Keratinocyte (primary cell): Measurements from ENCODE around the gene MED12. TPM values are rescaled to one million over a fixed set of nuclear protein-coding genes. Genes with fewer than 3 reads are reported as not detected.

Experiments used
- DNase-seq: peaks from one replicate; pipeline ENCODE4 v3.0.0-alpha.2; 2011; ENCODE audit warnings: low read depth, missing footprints, low spot score
- FAIRE-seq: peaks from 2 replicates; lab custom pipeline; 2011; peaks lifted over from hg19 to GRCh38; lab: Jason Lieb, UNC
- H2AFZ ChIP-seq: 2 replicates; pipeline ENCODE4 v1.6.0; 2012; ENCODE audit warnings: low read length, control low read depth, inconsistent platforms; ENCODE audit not compliant: control insufficient read depth
- H3K27ac ChIP-seq: 2 replicates; pipeline ENCODE4 v1.5.1; 2011; ENCODE audit warnings: low read length; ENCODE audit not compliant: control insufficient read depth, insufficient read depth
- H3K27me3 ChIP-seq: 3 replicates; pipeline ENCODE4 v1.6.0; 2011; ENCODE audit warnings: low read length; ENCODE audit not compliant: control insufficient read depth, insufficient read depth; ENCODE audit errors: extremely low read depth
- H3K36me3 ChIP-seq, 2 experiments: 2 replicates in 1 of 2; 3 replicates in 1 of 2; pipeline ENCODE4 v1.5.1; 2011; ENCODE audit warnings: low read length in 2 of 2, mild to moderate bottlenecking in 1 of 2; ENCODE audit not compliant: control insufficient read depth in 2 of 2, insufficient read depth in 2 of 2; ENCODE audit errors: extremely low read depth in 1 of 2
- H3K4me1 ChIP-seq: 3 replicates; pipeline ENCODE4 v1.5.1; 2011; ENCODE audit warnings: low read length; ENCODE audit not compliant: control insufficient read depth, insufficient read depth; ENCODE audit errors: extremely low read depth
- H3K4me2 ChIP-seq: 3 replicates; pipeline ENCODE4 v1.6.0; 2011; ENCODE audit warnings: low read depth, low read length; ENCODE audit not compliant: control insufficient read depth, insufficient read depth; ENCODE audit errors: extremely low read depth
- H3K4me3 ChIP-seq, 3 experiments: fragments of 200-600 bp in 1 of 3; sonication (generic) in 1 of 3; 2 replicates in 2 of 3; 3 replicates in 1 of 3; pipeline ENCODE4 v1.5.1; 2011 to 2016; ENCODE audit warnings: low read length in 3 of 3, mild to moderate bottlenecking in 3 of 3, control low read depth in 2 of 3, inconsistent platforms in 1 of 3, low read depth in 1 of 3, mixed read lengths in 1 of 3, mixed run types in 1 of 3, moderate library complexity in 1 of 3; ENCODE audit not compliant: control insufficient read depth in 2 of 3, insufficient read depth in 2 of 3; ENCODE audit errors: extremely low read depth in 1 of 3
- H3K79me2 ChIP-seq: 2 replicates; pipeline ENCODE4 v1.6.0; 2012; ENCODE audit warnings: low read length; ENCODE audit not compliant: control insufficient read depth, insufficient read depth
- H3K9ac ChIP-seq: 3 replicates; pipeline ENCODE4 v1.6.0; 2011; ENCODE audit warnings: low read length; ENCODE audit not compliant: control insufficient read depth, insufficient read depth; ENCODE audit errors: extremely low read depth
- H3K9me1 ChIP-seq: 3 replicates; pipeline ENCODE4 v1.6.0; 2011; ENCODE audit warnings: low read length; ENCODE audit not compliant: control insufficient read depth, insufficient read depth; ENCODE audit errors: extremely low read depth
- H3K9me3 ChIP-seq: 2 replicates; pipeline ENCODE4 v1.5.1; 2012; ENCODE audit warnings: low read depth, low read length; ENCODE audit not compliant: control insufficient read depth
- H4K20me1 ChIP-seq: 3 replicates; pipeline ENCODE4 v1.6.0; 2011; ENCODE audit warnings: low read length; ENCODE audit not compliant: control insufficient read depth, insufficient read depth; ENCODE audit errors: extremely low read depth
- CTCF ChIP-seq, 3 experiments: IDR thresholded peaks in 1 of 3; conservative IDR thresholded peaks in 1 of 3; optimal IDR thresholded peaks in 1 of 3; 2 replicates in 2 of 3; 3 replicates in 1 of 3; pipeline versions ENCODE3 to v1.5.1; 2011; ENCODE audit warnings: low read length in 3 of 3, mild to moderate bottlenecking in 3 of 3, moderate library complexity in 2 of 3, control low read depth in 1 of 3, inconsistent platforms in 1 of 3; ENCODE audit not compliant: insufficient read depth in 2 of 3; ENCODE audit errors: extremely low read depth in 1 of 3
- EZH2 ChIP-seq: IDR thresholded peaks from one replicate; pipeline ENCODE4 v1.6.1; 2012; ENCODE audit warnings: inconsistent platforms, mild to moderate bottlenecking, low read length, moderate library complexity
- dilution Hi-C: fragments of 300-500 bp; cut with MboI; formaldehyde crosslinking; loops from one replicate; pipeline ENCODE4 v1.7.0; 2020; ENCODE audit warnings: low sequenced_read_pairs; ENCODE audit not compliant: extremely low pct_ligation_motif_present
- polyA plus RNA-seq, 5 experiments: library from polyadenylated mRNA; depleted of rRNA in 3 of 5; stranded (reverse) in 3 of 5; stranded (forward) in 1 of 5; unstranded in 1 of 5; fragments of >200 nt; gene quantifications; 1 replicate in 1 of 5; 2 replicates in 3 of 5; 3 replicates in 1 of 5; pipeline versions ENCODE4 v1.2.1 to v1.2.3, GENCODE V29; 2011 to 2012; ENCODE audit warnings: missing spikeins in 2 of 5, low read depth in 1 of 5, low replicate concordance in 1 of 5

The MED12 gene
- polyA plus RNA-seq, 1 donor (not counting 4 experiments of a cell fraction or from before 2014, with no cell fraction given), result 4.2 TPM

GRCh38 chrX:71181910-71182799 is 63.8 kb downstream of the MED12 start:
- TF ChIP-seq EZH2 (no peak), CTCF (optimal IDR thresholded peaks at IDR 0.05 in 1 of 3, IDR thresholded peaks at IDR 0.05 in 1 of 3, conservative IDR thresholded peaks at IDR 0.05 in 1 of 3; ENCODE audit: extremely low read depth in 1 of 3, insufficient read depth in 2 of 3, low read length in 3 of 3) (no peak)
- Histone ChIP-seq H3K27ac (peak overlapping the region; percentile 66), H3K4me2 (peak overlapping the region; percentile 73), H3K9me3 (no peaks in the 10 kb centered on the region), H3K36me3 (no peaks in the 10 kb centered on the region), H4K20me1 (no peaks in the 10 kb centered on the region), H3K9me1 (no peaks in the 10 kb centered on the region), H2AFZ (peak overlapping the region; percentile 22), H3K9ac (peak overlapping the region; percentile 64), H3K4me1 (no peaks in the 10 kb centered on the region), H3K79me2 (no peaks in the 10 kb centered on the region), H3K4me3 (peak overlapping the region; percentile 39 to 69 (median 54)), H3K27me3 (no peaks in the 10 kb centered on the region)
- peak; percentile 66 for FAIRE-seq
- dilution Hi-C loops, result no loop called here
- peak; percentile 7 for DNase-seq

GRCh38 chrX:71182871-71183270 is 64.5 kb downstream of the MED12 start:
- Histone ChIP-seq H3K27ac (no peak overlapping the region), H4K20me1 (no peaks in the 10 kb centered on the region), H3K4me1 (no peaks in the 10 kb centered on the region)

More at GRCh38 chrX:71182871-71183270, 64.5 kb downstream of the MED12 start:
- FAIRE-seq, result no peak
- no peaks in the 10 kb centered on the region for H3K36me3 ChIP-seq
- no peak overlapping the region for H3K4me2 ChIP-seq
- H2AFZ ChIP-seq, result no peak overlapping the region
- no peaks in the 10 kb centered on the region for H3K9me1 ChIP-seq
- DNase-seq, result no peak
- no peaks in the 10 kb centered on the region for H3K79me2 ChIP-seq
- H3K4me3 ChIP-seq, result no peak overlapping the region
- no peak overlapping the region for H3K9ac ChIP-seq
- H3K9me3 ChIP-seq, result no peaks in the 10 kb centered on the region
- H3K27me3 ChIP-seq, result no peaks in the 10 kb centered on the region
- dilution Hi-C loops, result no loop called here
- TF ChIP-seq CTCF (optimal IDR thresholded peaks at IDR 0.05 in 1 of 3, IDR thresholded peaks at IDR 0.05 in 1 of 3, conservative IDR thresholded peaks at IDR 0.05 in 1 of 3; ENCODE audit: extremely low read depth in 1 of 3, insufficient read depth in 2 of 3, low read length in 3 of 3), result no peak
- no peak for TF ChIP-seq EZH2
